Spleen (tissue), 7 donors: ENCODE measurements around the gene LSS.

Experiments
- CTCF ChIP-seq, 11 experiments: fragments of 200-600 bp in 7 of 11; fragments of 450-650 bp in 4 of 11; sonication (generic) in 4 of 11; IDR thresholded peaks in 8 of 11; conservative IDR thresholded peaks in 3 of 11; 1 replicate in 7 of 11; 2 replicates in 4 of 11; pipeline versions ENCODE4 v1.4.0 to v1.8.0; 2016 to 2021; ENCODE audit warnings: antibody characterized with exemption in 11 of 11, inconsistent platforms in 4 of 11, mild to moderate bottlenecking in 1 of 11
- POLR2A ChIP-seq, 3 donors: fragments of 450-650 bp; IDR thresholded peaks; one replicate each; pipeline ENCODE4 v1.5.1; 2017; ENCODE audit warnings: antibody characterized with exemption in 3 of 3, mild to moderate bottlenecking in 1 of 3
- donor health status: DM: no; HTN: no; CAD: no; lungs with moderate emphysema.
- donor health status: DM: no; HTN: no; CAD: no.
- donor health status: DM: no; HTN: no; CAD: no.

- TF ChIP-seq CTCF (IDR thresholded peaks at IDR 0.05 in 8 of 11, conservative IDR thresholded peaks at IDR 0.05 in 3 of 11) (no peak), POLR2A (IDR thresholded peaks at IDR 0.05) (no peak)
Observed at GRCh38 chr21:46179708-46180078, 48.9 kb downstream of the LSS start.
